Smooth muscle cell (in vitro differentiated cells): ENCODE results near the gene BICDL2. TPM values are rescaled to one million over a fixed set of nuclear protein-coding genes. Genes with fewer than 3 reads are reported as not detected.

Source experiments
- DNase-seq: peaks from one replicate; lab custom pipeline; 2025; ENCODE audit not compliant: unreplicated experiment; lab: John Stamatoyannopoulos, UW
- H2AFZ ChIP-seq: fragments of 200-600 bp; sonication (generic); 2 replicates; pipeline ENCODE4 v1.6.0; 2016; ENCODE audit warnings: antibody characterized with exemption, low read depth, mild to moderate bottlenecking
- H3F3A ChIP-seq: fragments of 200-600 bp; sonication (generic); 2 replicates; pipeline ENCODE4 v1.6.0; 2017; ENCODE audit warnings: antibody characterized with exemption, low read depth
- H3K27ac ChIP-seq: fragments of 200-600 bp; sonication (generic); 2 replicates; pipeline ENCODE4 v1.5.1; 2016; ENCODE audit warnings: low read depth, mild to moderate bottlenecking
- H3K27me3 ChIP-seq: fragments of 200-600 bp; sonication (generic); 2 replicates; pipeline ENCODE4 v1.6.1; 2016; ENCODE audit warnings: low read depth, mild to moderate bottlenecking
- H3K36me3 ChIP-seq: fragments of 200-600 bp; sonication (generic); 2 replicates; pipeline ENCODE4 v1.5.1; 2016; ENCODE audit warnings: low read depth
- H3K4me1 ChIP-seq: fragments of 200-600 bp; sonication (generic); 2 replicates; pipeline ENCODE4 v1.5.1; 2016; ENCODE audit warnings: low read depth
- H3K4me2 ChIP-seq: fragments of 200-600 bp; sonication (generic); 2 replicates; pipeline ENCODE4 v1.6.0; 2016; ENCODE audit warnings: mild to moderate bottlenecking
- H3K4me3 ChIP-seq: fragments of 200-600 bp; sonication (generic); 2 replicates; pipeline ENCODE4 v1.5.1; 2016; ENCODE audit warnings: mild to moderate bottlenecking
- H3K79me2 ChIP-seq: fragments of 200-600 bp; sonication (generic); 2 replicates; pipeline ENCODE4 v1.6.0; 2016; ENCODE audit warnings: low read depth, mild to moderate bottlenecking
- H3K9ac ChIP-seq: fragments of 200-600 bp; sonication (generic); 2 replicates; pipeline ENCODE4 v1.6.0; 2016; ENCODE audit warnings: low read depth
- H3K9me3 ChIP-seq: fragments of 200-600 bp; sonication (generic); replicated peaks from 2 replicates; pipeline ENCODE4 v1.5.1; 2016; ENCODE audit warnings: low read depth
- H4K20me1 ChIP-seq: fragments of 200-600 bp; sonication (generic); 2 replicates; pipeline ENCODE4 v1.6.0; 2016; ENCODE audit warnings: low read depth
- WGBS: methylation state at CpG from one replicate; pipeline ENCODE4 v1.1.7; 2016; ENCODE audit warnings: low lambda C conversion rate; 5-methylcytosine and 5-hydroxymethylcytosine counted together
- polyA plus RNA-seq: library from polyadenylated mRNA; unstranded; fragments of >200 nt; fragmentation: Nextera tagmentation; extraction: Ambion mirVana; gene quantifications from 2 replicates; pipeline ENCODE4 v1.2.1, GENCODE V29; 2016
- total RNA-seq: library from RNA; depleted of rRNA; stranded (reverse); fragments of >200 nt; gene quantifications from 2 replicates; pipeline ENCODE4 v1.2.3, GENCODE V29; 2014
- TF ChIP-seq, protein P1 (sequence below): fragments of 200-600 bp; sonication (generic); IDR thresholded peaks from 2 replicates; pipeline ENCODE4 v1.5.1; 2017; ENCODE audit warnings: borderline replicate concordance, mild to moderate bottlenecking, antibody characterized with exemption; ENCODE audit not compliant: insufficient read depth, poor library complexity, severe bottlenecking

BICDL2 gene
- total and polyA plus RNA-seq, 2 experiments from 2014 or later, result 0.86 to 1.5 TPM

DNA sequence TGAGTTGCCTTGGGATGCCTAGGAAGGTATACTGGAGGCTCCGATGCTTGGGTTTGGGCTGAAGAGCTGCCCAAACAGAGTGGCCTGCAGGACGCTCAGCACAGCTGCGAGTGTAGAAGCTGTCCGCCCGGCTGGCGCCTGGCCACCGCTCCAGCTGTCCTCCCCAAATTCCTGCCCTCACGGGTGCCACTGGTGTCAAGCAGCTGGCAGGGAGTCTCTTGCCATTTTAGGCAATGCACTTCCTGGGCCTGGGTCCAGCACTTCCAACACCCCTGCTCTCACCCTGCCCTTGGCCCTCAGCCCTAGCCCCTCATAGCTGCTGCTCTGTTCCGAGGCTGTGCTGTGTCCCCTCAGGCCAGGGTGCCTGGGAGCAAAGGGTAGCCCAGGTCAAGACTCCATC lies 51.3 kb downstream of the BICDL2 start:
- Histone ChIP-seq H3K36me3 (no peaks in the 10 kb centered on the region), H3K27ac (no peak overlapping the region), H3F3A (peaks cover 11% of the 10 kb centered on the region), H3K9me3 (no peaks in the 10 kb centered on the region), H3K27me3 (no peaks in the 10 kb centered on the region), H3K4me2 (no peak overlapping the region), H3K4me1 (peaks cover 13% of the 10 kb centered on the region), H2AFZ (no peak overlapping the region), H3K4me3 (no peak overlapping the region), H3K9ac (no peak overlapping the region), H4K20me1 (no peaks in the 10 kb centered on the region), H3K79me2 (no peaks in the 10 kb centered on the region)
- TF ChIP-seq, protein P1, sequence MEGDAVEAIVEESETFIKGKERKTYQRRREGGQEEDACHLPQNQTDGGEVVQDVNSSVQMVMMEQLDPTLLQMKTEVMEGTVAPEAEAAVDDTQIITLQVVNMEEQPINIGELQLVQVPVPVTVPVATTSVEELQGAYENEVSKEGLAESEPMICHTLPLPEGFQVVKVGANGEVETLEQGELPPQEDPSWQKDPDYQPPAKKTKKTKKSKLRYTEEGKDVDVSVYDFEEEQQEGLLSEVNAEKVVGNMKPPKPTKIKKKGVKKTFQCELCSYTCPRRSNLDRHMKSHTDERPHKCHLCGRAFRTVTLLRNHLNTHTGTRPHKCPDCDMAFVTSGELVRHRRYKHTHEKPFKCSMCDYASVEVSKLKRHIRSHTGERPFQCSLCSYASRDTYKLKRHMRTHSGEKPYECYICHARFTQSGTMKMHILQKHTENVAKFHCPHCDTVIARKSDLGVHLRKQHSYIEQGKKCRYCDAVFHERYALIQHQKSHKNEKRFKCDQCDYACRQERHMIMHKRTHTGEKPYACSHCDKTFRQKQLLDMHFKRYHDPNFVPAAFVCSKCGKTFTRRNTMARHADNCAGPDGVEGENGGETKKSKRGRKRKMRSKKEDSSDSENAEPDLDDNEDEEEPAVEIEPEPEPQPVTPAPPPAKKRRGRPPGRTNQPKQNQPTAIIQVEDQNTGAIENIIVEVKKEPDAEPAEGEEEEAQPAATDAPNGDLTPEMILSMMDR, result no peak
- WGBS, result 92% methylated on average over 9 of the region's 9 CpGs
- no peak for DNase-seq

DNA sequence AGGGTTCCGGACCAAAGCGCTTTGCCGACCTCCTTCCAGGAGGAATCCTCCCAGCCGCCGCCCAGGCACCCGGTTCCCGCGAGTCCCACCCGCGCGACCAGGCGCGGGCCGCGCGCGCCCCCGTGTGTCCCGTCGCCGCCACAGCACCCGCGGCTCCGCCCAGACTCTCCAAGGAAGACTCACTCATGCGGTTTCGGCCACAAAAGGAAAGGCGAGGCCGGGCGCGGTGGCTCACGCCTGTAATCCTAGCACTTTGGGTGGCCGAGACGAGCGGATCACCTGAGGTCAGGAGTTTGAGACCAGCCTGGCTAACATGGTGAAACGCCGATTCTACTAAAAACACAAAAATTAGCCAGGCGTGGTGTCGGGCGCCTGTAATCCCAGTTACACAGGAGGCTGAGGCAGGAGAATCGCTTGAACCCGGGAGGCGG lies 53.0 kb downstream of the BICDL2 start:
- TF ChIP-seq, protein P1, result peak; percentile 97
- 15% methylated on average over 33 of the region's 42 CpGs for WGBS
- Histone ChIP-seq H4K20me1 (no peaks in the 10 kb centered on the region), H3K27me3 (no peaks in the 10 kb centered on the region), H3K27ac (no peak overlapping the region), H3K36me3 (no peaks in the 10 kb centered on the region), H3K4me1 (peaks cover 20% of the 10 kb centered on the region), H3F3A (peaks cover 11% of the 10 kb centered on the region), H3K4me3 (peak overlapping the region; percentile 40), H3K4me2 (peak overlapping the region; percentile 85), H3K9me3 (no peaks in the 10 kb centered on the region), H3K79me2 (no peaks in the 10 kb centered on the region), H3K9ac (no peak overlapping the region), H2AFZ (no peak overlapping the region)
- peak; percentile 69 for DNase-seq

DNA sequence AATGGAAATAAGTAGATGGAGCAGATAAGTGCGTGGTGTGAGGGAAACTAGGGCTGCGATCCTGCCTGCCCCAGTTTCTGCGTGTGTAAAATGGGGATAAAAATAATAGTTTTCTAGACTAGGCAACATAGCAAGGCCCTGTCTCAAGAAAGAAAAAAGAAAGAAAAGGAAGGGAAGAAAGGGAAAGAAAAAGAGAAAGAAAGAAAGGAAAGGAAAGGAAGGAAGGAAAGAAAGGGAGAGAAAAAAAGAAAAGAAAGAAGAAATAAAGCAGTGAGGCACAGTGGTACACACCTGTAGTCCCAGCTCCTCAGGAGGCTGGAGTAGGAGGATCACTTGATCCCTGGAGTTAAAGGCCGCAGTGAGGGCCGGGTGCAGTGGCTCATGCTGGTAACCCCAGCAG lies 54.3 kb downstream of the BICDL2 start:
- H3K79me2 ChIP-seq, result no peaks in the 10 kb centered on the region
- no peak overlapping the region for H3K9ac ChIP-seq
- H3K36me3 ChIP-seq, result no peaks in the 10 kb centered on the region
- no peak overlapping the region for H3K27ac ChIP-seq
- peaks cover 11% of the 10 kb centered on the region for H3F3A ChIP-seq
- no peak overlapping the region for H3K4me3 ChIP-seq
- no peaks in the 10 kb centered on the region for H3K27me3 ChIP-seq
- TF ChIP-seq, protein P1, result no peak
- DNase-seq, result no peak
- H3K4me2 ChIP-seq, result no peak overlapping the region
- H2AFZ ChIP-seq, result no peak overlapping the region
- no peaks in the 10 kb centered on the region for H3K9me3 ChIP-seq
- no peaks in the 10 kb centered on the region for H4K20me1 ChIP-seq
- peaks cover 20% of the 10 kb centered on the region for H3K4me1 ChIP-seq
- 75% methylated on average over 5 of the region's 5 CpGs for WGBS

DNA sequence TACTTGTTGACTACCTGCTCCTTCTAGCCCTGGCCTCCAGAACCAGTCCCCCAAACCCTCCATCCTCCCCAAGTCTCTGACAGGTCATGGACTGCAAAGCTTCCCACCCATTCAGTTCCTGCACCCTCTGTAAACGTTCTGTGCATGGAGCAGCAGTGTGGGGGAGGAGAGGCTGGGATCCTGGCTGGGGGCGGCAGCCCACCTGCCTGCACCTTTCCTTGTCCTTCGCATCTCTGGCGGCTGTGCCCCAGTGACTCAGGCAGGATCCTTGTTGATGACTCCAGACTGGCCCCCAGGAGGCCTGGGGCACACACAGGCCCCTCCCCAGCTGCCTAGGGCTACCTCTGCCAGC lies 54.9 kb downstream of the BICDL2 start:
- H3K27ac ChIP-seq, result no peak overlapping the region
- no peaks in the 10 kb centered on the region for H3K9me3 ChIP-seq
- H2AFZ ChIP-seq, result no peak overlapping the region
- no peak overlapping the region for H3K9ac ChIP-seq
- peak overlapping the region; percentile 88 for H3K4me2 ChIP-seq
- H3K36me3 ChIP-seq, result no peaks in the 10 kb centered on the region
- peaks cover 11% of the 10 kb centered on the region for H3F3A ChIP-seq
- H3K79me2 ChIP-seq, result no peaks in the 10 kb centered on the region
- no peaks in the 10 kb centered on the region for H4K20me1 ChIP-seq
- H3K4me3 ChIP-seq, result no peak overlapping the region
- no peaks in the 10 kb centered on the region for H3K27me3 ChIP-seq
- TF ChIP-seq, protein P1, result no peak
- peaks cover 20% of the 10 kb centered on the region for H3K4me1 ChIP-seq
- no peak for DNase-seq
- WGBS, result 34% methylated on average over 4 of the region's 4 CpGs
